Esophagus mucosa (tissue), 1 donor: ENCODE measurements around the gene LAIR1. TPM values are rescaled to one million over a fixed set of nuclear protein-coding genes. Genes with fewer than 3 reads are reported as not detected.

ENCODE experiments used
- ATAC-seq: fragments of 200-7000 bp; cut with Tn5 transposase; one replicate; pipeline ENCODE4 v1.9.1; 2020
- total RNA-seq: library from RNA; stranded (reverse); gene quantifications from one replicate; pipeline ENCODE4 v1.2.4, GENCODE V29; 2023
- donor health status: DM: yes; HTN: yes; CAD: no.

LAIR1 gene
- total RNA-seq, 1 donor from 2014 or later, result 1.5 TPM

DNA sequence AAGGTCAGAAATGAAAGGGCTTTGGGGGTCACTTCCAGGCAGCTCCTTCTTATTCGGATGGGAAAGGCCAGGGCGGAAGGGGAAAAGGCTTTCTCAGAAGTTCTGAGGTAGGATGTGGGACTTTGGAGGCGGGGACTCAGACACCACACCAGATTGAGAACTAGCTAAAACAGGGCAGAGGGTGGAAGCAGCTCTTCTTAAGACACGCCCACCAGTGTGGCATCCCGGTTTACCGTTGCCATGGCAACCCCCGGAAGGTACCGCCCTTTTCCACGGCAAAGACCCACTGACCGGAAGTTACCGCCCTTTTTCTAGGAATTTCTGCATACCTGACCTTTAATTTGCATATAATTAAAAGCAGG lies 48.0 kb downstream of the LAIR1 start:
- no peak for ATAC-seq

DNA sequence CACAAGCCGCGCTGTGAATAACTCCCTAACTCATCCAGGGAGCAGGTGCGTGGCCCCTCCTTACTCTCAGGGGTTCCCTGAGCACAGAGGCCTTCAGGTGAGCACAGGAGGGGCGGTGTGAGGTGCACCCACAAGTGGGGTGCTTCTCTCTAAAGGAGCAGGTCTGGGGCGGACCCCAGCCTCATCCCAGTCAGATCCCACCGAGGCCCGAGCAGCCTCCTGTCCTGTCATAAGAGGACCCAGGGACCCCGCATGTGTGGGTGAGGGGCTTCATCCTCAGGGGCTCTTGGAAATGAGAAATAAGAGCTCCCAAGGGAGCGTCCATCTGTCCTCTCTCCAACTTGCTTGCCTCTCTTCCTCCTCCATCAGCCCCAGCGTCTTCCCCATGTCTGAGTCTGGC lies 48.8 kb downstream of the LAIR1 start:
- no peak for ATAC-seq

DNA sequence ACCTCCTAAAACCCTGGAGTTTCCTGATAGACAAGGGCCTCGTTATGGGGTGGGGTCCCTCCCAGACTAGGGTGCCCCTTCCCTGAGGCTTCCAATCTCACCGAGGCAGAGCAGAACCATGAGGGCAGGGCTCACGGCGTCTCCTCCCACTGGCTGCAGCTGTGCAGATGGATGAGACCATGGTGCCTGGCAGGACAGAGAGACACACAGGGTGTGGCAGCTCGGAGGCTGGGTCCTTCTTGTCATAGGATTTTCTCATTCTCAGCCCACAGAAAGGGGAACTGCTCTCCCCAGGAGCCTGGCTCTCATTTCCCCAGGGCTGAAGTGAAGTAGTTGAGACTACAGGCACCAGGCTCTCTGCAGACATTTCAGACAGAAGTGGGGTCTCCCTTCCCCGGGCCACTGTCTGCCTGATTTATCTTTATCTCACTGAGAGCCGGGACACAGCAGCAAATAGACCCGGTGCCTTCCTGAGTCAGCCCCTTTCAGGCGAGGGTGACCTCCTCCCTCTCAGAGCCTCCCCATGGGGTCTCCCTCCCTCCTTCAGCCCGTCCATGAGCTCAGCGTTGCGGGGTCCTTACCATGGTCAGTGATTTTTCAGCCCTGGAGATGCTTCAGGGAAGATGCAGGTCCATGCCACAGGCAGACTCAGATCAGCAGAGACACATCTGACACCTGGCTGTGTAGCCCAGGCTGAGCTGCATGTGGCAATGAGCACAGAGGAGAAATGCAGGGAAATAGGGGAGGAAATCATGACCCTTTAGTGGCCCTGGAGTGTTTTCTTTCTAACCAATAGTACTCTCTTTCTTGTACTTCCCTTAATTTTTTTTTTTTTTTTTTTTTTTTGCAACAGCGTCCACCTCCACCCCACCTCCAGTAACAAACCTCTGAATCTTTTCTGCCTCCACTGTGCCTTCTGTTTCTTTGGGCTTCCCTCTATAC lies 52.0 kb downstream of the LAIR1 start, which contains the start of gene LILRA5:
LILRA5 (minus strand) TSS at position 731 of the 942 bp plus-strand sequence; CDS start at position 584, 147 bp downstream.
- peak; percentile 37 for ATAC-seq

DNA sequence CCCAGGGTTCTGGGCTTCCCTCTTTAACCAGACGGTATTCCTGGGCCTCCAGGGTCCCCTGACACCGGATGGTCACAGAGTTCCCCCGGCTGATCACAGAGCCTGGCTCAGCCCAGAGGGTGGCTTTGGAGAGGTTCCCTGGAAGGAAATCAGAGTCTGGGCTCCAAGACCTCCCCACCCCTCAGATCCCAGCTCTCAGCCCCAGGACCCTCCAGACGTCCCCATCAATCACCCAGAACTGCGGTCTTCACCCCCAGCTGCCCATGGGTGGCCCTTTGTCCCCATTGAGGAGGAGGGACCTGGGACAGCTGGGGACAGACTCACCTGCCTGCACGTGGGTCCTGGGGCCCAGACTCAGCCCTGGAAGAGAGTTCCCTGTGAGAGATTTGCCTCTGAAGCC lies 52.7 kb downstream of the LAIR1 start:
- no peak for ATAC-seq

DNA sequence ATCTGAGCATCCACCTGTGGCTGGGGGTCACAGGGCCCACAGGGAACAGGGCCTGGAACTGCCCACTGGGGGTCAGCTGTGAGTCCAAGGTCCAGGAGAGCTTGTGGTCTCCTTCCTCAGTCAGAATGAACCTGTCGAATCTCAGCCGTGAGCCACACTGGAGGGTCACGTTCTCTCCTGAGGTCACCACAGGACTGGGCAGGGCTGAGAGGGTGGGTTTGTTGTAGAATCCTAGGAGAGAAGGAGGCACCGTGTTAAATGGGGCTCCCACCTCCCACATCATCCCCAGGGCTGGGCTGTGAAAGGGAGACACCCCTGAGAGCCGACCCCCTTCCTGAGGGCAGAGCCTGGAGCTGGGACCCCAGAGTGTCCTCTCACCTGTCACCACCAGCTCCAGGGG lies 53.2 kb downstream of the LAIR1 start:
- no peak for ATAC-seq

DNA sequence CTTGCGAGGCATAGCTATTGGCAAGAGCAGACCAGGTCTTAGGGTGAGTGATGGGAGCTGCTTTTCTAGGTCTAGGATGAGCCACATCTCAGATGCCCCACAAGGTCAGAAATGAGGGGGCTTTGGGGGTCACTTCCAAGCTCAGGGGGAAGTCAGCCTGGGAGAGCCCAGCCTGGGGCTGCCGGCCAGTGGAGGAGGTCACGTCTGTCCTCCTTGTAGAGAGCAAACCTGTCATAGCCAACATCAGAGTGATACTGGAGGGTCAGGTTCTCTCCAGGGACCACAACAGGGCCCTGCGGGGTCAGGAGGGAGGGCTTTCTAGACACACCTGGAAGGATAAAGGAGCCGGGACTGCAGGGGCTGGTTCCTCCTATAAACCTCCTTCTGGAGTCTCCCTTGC lies 54.2 kb downstream of the LAIR1 start:
- ATAC-seq, result no peak

DNA sequence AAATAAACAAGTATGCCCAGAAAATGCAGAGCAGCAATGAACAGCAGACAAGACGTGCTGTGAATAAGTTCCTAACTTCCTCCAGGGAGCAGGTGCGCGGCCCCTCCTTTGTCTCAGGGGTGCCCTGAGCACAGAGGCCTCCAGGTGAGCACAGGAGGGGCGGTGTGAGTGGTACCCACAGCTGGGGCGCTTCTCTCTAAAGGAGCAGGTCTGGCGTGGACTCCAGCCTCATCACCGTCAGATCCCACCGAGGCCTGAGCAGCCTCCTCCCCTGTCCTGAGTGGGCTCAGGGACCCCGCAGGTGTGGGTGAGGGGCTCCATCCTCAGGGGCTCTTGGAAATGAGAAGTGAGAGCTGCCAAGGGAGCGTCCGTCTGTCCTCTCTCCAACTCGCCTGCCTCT lies 54.9 kb downstream of the LAIR1 start:
- no peak for ATAC-seq

DNA sequence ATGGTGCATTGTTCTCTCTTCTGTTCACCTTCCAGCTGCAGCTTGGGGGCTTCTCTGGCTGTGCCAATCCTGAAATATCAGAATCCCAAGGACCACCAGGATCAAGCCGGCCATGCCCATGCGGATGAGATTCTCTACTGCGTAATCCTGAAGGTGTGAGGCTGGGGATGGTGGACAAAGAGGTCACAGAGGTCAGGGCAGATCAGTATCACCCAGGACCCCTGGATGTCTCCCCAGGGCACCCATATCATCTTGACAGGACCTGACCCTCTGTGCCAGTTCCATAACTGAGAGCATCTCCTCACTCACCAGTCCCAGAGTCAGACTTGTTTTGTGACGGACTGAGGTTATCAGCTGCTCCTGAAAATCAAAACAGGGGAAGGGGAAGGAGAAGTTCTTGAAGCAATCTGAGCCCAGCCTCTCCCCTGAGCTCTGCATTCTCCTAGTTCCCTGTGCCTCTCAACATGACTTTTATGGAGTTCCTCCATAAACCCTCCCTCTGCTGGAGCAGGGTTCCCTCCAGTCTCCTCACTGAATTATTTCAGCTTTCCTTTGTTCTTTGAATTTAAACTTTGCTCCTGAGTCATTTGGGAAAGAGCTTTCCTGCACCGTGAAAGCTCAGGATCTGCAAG lies 57.2 kb downstream of the LAIR1 start:
- no peak for ATAC-seq

DNA sequence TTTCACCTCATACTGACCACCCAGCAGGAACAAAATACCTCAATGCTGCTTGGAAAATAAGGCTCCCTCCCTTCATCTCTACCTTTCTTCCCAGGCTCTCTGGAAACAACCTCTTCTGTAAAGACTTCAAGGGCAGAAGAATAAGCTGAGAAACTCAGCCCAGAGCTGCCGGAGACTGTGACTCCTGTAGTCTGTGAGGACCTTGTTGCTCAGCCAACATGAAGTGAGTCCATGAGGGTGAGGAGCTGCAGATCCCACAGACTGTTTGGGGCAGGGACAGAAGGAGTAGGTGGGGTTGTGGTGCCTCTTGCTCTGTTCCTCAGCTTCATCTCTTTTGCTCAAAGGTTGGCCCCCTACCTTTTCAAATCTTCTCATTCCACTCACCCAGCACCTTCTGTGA lies 59.6 kb downstream of the LAIR1 start:
- ATAC-seq, result no peak

DNA sequence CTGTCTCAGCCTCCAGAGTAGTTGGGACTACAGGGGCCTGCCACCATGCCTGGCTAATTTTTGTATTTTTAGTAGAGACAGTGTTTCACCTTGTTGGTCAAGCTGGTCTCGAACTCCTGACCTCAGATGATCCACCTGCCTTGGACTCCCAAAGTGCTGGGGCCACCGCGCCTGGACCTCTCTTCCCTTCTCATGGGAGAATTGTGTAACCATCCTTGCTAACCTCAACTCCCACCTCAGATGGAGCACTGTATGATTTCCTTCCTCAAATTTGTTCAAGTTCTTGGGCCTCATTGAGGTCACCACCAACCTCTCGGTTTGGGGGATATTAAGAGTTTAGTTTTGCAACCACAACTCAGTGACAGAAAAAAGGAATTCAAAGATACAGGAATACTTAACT lies 62.5 kb downstream of the LAIR1 start:
- no peak for ATAC-seq

Other genes starting within 250 kb of the LAIR1 start
- gene TFPT, start 249.3 kb downstream of the LAIR1 start, total RNA-seq, result 8.8 TPM
- 34.3 TPM for gene PRPF31, start 249.2 kb downstream of the LAIR1 start, total RNA-seq
- 31.7 TPM for gene CNOT3, start 227.2 kb downstream of the LAIR1 start, total RNA-seq
- gene LENG1, start 205.2 kb downstream of the LAIR1 start, total RNA-seq, result 3.7 TPM
- gene TMC4, start 191.8 kb downstream of the LAIR1 start, total RNA-seq, result 36.5 TPM
- 36.7 TPM for gene MBOAT7, start 175.4 kb downstream of the LAIR1 start, total RNA-seq
- 36.1 TPM for gene TSEN34, start 173.6 kb downstream of the LAIR1 start, total RNA-seq
- gene RPS9, start 164.1 kb downstream of the LAIR1 start, total RNA-seq, result 1,727 TPM
- gene LILRB3, start 141.9 kb downstream of the LAIR1 start, total RNA-seq, result 0.72 TPM
- not detected for gene LILRA6, start 122.1 kb downstream of the LAIR1 start, total RNA-seq
- 0.32 TPM for gene LILRB5, start 107.7 kb downstream of the LAIR1 start, total RNA-seq
- 0.84 TPM for gene LILRB2, start 83.8 kb downstream of the LAIR1 start, total RNA-seq
- gene LILRA5, start 51.8 kb downstream of the LAIR1 start, total RNA-seq, result 0.64 TPM
- gene LILRA4, start 25.8 kb downstream of the LAIR1 start, total RNA-seq, result not detected
- gene TTYH1, start 50.5 kb upstream of the LAIR1 start, total RNA-seq, result 0.44 TPM
- 38.5 TPM for gene LENG8, start 84.3 kb upstream of the LAIR1 start, total RNA-seq
- gene LENG9, start 98.8 kb upstream of the LAIR1 start, total RNA-seq, result 7.2 TPM
- 18.2 TPM for gene CDC42EP5, start 108.4 kb upstream of the LAIR1 start, total RNA-seq
- gene LAIR2, start 137.9 kb upstream of the LAIR1 start, total RNA-seq, result not detected
- gene LILRA2, start 208.9 kb upstream of the LAIR1 start, total RNA-seq, result not detected
- 0.16 TPM for gene LILRA1, start 228.7 kb upstream of the LAIR1 start, total RNA-seq